ENCODE measurements around the gene KEAP1.
A peak's percentile ranks its signal among the peaks of the same experiment; 100 is the strongest.

KEAP1 gene

GRCh38 chr19:10521461-10522171 is 18.5 kb upstream of the KEAP1 start:
- DNase-seq = no peak

GRCh38 chr19:10520652-10521318 is 17.6 kb upstream of the KEAP1 start:
- no peak for DNase-seq

- DNase-seq = no peak
Observed at GRCh38 chr19:10519421-10519820, 16.3 kb upstream of the KEAP1 start.

- no peak for DNase-seq
Observed at GRCh38 chr19:10518444-10519361, 15.5 kb upstream of the KEAP1 start.

- no peak for DNase-seq
Observed at GRCh38 chr19:10517760-10518443, 14.7 kb upstream of the KEAP1 start.

- no peak for DNase-seq
Observed at GRCh38 chr19:10517361-10517759, 14.2 kb upstream of the KEAP1 start, which contains the start of gene S1PR5. S1PR5 (minus strand) TSS chr19:10517447; CDS start chr19:10515011, 2,436 bp downstream.

GRCh38 chr19:10516671-10517286 is 13.6 kb upstream of the KEAP1 start:
- no peak for DNase-seq

GRCh38 chr19:10516064-10516385 is 12.9 kb upstream of the KEAP1 start:
- no peak for DNase-seq

GRCh38 chr19:10514211-10515145 is 11.3 kb upstream of the KEAP1 start:
- peak in 1 of 4 experiments; percentile 29 for DNase-seq

- DNase-seq = no peak
Observed at GRCh38 chr19:10513223-10513622, 10.1 kb upstream of the KEAP1 start.

GRCh38 chr19:10510301-10510802 is 7.2 kb upstream of the KEAP1 start:
- peak; percentile 23 to 57 (median 40) for DNase-seq

GRCh38 chr19:10508707-10509106 is 5.6 kb upstream of the KEAP1 start:
- no peak for DNase-seq

- no peak for DNase-seq
Observed at GRCh38 chr19:10508036-10508435, 4.9 kb upstream of the KEAP1 start.

- peak; percentile 39 to 77 (median 72) for DNase-seq
Observed at GRCh38 chr19:10505583-10506229, 2.5 kb upstream of the KEAP1 start.

GRCh38 chr19:10502524-10503001 is 593 bp downstream of the KEAP1 start:
- peak; percentile 69 to 85 (median 72) for DNase-seq

GRCh38 chr19:10501971-10502523 is 1.1 kb downstream of the KEAP1 start:
- peak in 3 of 4 experiments; percentile 23 to 49 (median 36) for DNase-seq

- no peak for DNase-seq
Observed at GRCh38 chr19:10500247-10500592, 2.9 kb downstream of the KEAP1 start.

- DNase-seq = no peak
Observed at GRCh38 chr19:10499550-10500246, 3.5 kb downstream of the KEAP1 start.

- no peak for DNase-seq
Observed at GRCh38 chr19:10497371-10497770, 5.8 kb downstream of the KEAP1 start.
